HG03175 (cell line): ENCODE results near the gene TBCA.

Source experiments
- ATAC-seq: cut with Tn5 transposase; IDR thresholded peaks from one replicate; pipeline ENCODE4 v1.9.1; 2021; ENCODE audit warnings: mild to moderate bottlenecking, moderate library complexity; ENCODE audit not compliant: unreplicated experiment

TBCA gene

GRCh38 chr5:77644371-77645157 lies 131.6 kb downstream of the TBCA start:
- no peak for ATAC-seq

GRCh38 chr5:77643654-77644370 lies 132.3 kb downstream of the TBCA start:
- no peak for ATAC-seq

- no peak for ATAC-seq
Observed at GRCh38 chr5:77642738-77643653, 133.1 kb downstream of the TBCA start.

GRCh38 chr5:77641963-77642737 lies 134.0 kb downstream of the TBCA start:
- ATAC-seq, result no peak

- no peak for ATAC-seq
Observed at GRCh38 chr5:77641397-77641943, 134.7 kb downstream of the TBCA start.
